ENCODE data around the gene OARD1.
"Not testable (repeated sequence)": the region's sequence is repeated elsewhere in the genome, so short reads cannot be mapped to it uniquely, and the experiment has no call there.

The OARD1 gene

GRCh38 chr6:41023114-41023513 is 49.0 kb downstream of the OARD1 start:
- no peak for DNase-seq (ENCODE audit: low spot score)
- TF ChIP-seq CTCF (IDR thresholded peaks at IDR 0.05; ENCODE audit: extremely low read depth, missing control alignments), result no peak

GRCh38 chr6:41022294-41022693 is 49.9 kb downstream of the OARD1 start:
- no peak for DNase-seq (ENCODE audit: low spot score)
- TF ChIP-seq CTCF (IDR thresholded peaks at IDR 0.05; ENCODE audit: extremely low read depth, missing control alignments), result no peak

- DNase-seq (ENCODE audit: low spot score), result no peak
Observed at GRCh38 chr6:41021832-41022231, 50.3 kb downstream of the OARD1 start.

GRCh38 chr6:41017663-41018062 is 54.5 kb downstream of the OARD1 start:
- TF ChIP-seq CTCF (IDR thresholded peaks at IDR 0.05; ENCODE audit: extremely low read depth, missing control alignments), result no peak
- no peak for DNase-seq (ENCODE audit: low spot score)

More at GRCh38 chr6:41021832-41022231, 50.3 kb downstream of the OARD1 start:
- TF ChIP-seq CTCF (IDR thresholded peaks at IDR 0.05; ENCODE audit: extremely low read depth, missing control alignments), result no peak

- DNase-seq (ENCODE audit: low spot score), result not testable (repeated sequence)
Observed at GRCh38 chr6:41015860-41016259, 56.3 kb downstream of the OARD1 start.

GRCh38 chr6:41014780-41015179 is 57.4 kb downstream of the OARD1 start:
- TF ChIP-seq CTCF (IDR thresholded peaks at IDR 0.05; ENCODE audit: extremely low read depth, missing control alignments), result no peak
- DNase-seq (ENCODE audit: low spot score), result no peak
